GM12892 (cell line): ENCODE data around the gene ULK4.

Source experiments
- POLR2AphosphoS5 ChIP-seq: IDR thresholded peaks from 2 replicates; pipeline ENCODE4 v1.6.1; 2011; ENCODE audit warnings: low read depth, low read length, control low read depth
- TAF1 ChIP-seq: IDR thresholded peaks from 2 replicates; pipeline ENCODE4 v1.6.1; 2011; ENCODE audit warnings: low read depth, mild to moderate bottlenecking, control low read depth, low read length, borderline replicate concordance

GRCh38 chr3:41290306-41290705, 671.6 kb downstream of the ULK4 start:
- TF ChIP-seq TAF1 (no peak), POLR2AphosphoS5 (no peak)
